Osteoblast (primary cell): ENCODE measurements around the gene SDR39U1. TPM values are rescaled to one million over a fixed set of nuclear protein-coding genes. Genes with fewer than 3 reads are reported as not detected.
A peak's percentile ranks its signal among the peaks of the same experiment; 100 is the strongest.

Source experiments
- DNase-seq: peaks from one replicate; pipeline ENCODE4 v3.0.0; 2011; ENCODE audit warnings: low spot score, mixed read lengths; ENCODE audit not compliant: insufficient read length; ENCODE audit errors: missing footprints
- H2AFZ ChIP-seq: 2 replicates; pipeline ENCODE4 v1.6.0; 2011; ENCODE audit warnings: mild to moderate bottlenecking, low read length
- H3K27ac ChIP-seq: 2 replicates; pipeline ENCODE4 v1.5.1; 2011; ENCODE audit warnings: mild to moderate bottlenecking, low read depth, low read length, moderate library complexity
- H3K27me3 ChIP-seq: 2 replicates; pipeline ENCODE4 v1.6.0; 2012; ENCODE audit warnings: mild to moderate bottlenecking, control low read depth, inconsistent platforms, low read length, moderate library complexity; ENCODE audit not compliant: insufficient read depth
- H3K36me3 ChIP-seq: 2 replicates; pipeline ENCODE4 v1.5.1; 2011; ENCODE audit warnings: mild to moderate bottlenecking, low read length, control low read depth, moderate library complexity; ENCODE audit not compliant: insufficient read depth
- H3K4me1 ChIP-seq: 2 replicates; pipeline ENCODE4 v1.5.1; 2011; ENCODE audit warnings: mild to moderate bottlenecking, low read length, control low read depth, moderate library complexity; ENCODE audit not compliant: insufficient read depth
- H3K4me2 ChIP-seq: 2 replicates; pipeline ENCODE4 v1.6.0; 2011; ENCODE audit warnings: mild to moderate bottlenecking, low read length; ENCODE audit not compliant: insufficient read depth
- H3K4me3 ChIP-seq: fragments of 200-600 bp; sonication (generic); 3 replicates; pipeline ENCODE4 v1.5.1; 2012; ENCODE audit warnings: mild to moderate bottlenecking, low read length, inconsistent platforms; ENCODE audit not compliant: insufficient read depth
- H3K79me2 ChIP-seq: 2 replicates; pipeline ENCODE4 v1.6.0; 2012; ENCODE audit warnings: mild to moderate bottlenecking, low read length, control low read depth, inconsistent platforms; ENCODE audit not compliant: insufficient read depth
- H3K9me3 ChIP-seq: 2 replicates; pipeline ENCODE4 v1.5.1; 2011; ENCODE audit warnings: low read depth, low read length, control low read depth
- H4K20me1 ChIP-seq: 2 replicates; pipeline ENCODE4 v1.6.0; 2012; ENCODE audit warnings: mild to moderate bottlenecking, low read length, control low read depth; ENCODE audit not compliant: insufficient read depth
- total RNA-seq: library from RNA; depleted of rRNA; stranded (reverse); fragments of >200 nt; gene quantifications from 2 replicates; pipeline ENCODE4 v1.2.3, GENCODE V29; 2012
- TF ChIP-seq, protein P1 (sequence below): IDR thresholded peaks from 2 replicates; pipeline ENCODE4 v1.5.1; 2011; ENCODE audit warnings: mild to moderate bottlenecking, low read depth, low read length, moderate library complexity; ENCODE audit errors: extremely low read depth

The SDR39U1 gene
- total RNA-seq, 1 donor: 11.6 TPM

DNA sequence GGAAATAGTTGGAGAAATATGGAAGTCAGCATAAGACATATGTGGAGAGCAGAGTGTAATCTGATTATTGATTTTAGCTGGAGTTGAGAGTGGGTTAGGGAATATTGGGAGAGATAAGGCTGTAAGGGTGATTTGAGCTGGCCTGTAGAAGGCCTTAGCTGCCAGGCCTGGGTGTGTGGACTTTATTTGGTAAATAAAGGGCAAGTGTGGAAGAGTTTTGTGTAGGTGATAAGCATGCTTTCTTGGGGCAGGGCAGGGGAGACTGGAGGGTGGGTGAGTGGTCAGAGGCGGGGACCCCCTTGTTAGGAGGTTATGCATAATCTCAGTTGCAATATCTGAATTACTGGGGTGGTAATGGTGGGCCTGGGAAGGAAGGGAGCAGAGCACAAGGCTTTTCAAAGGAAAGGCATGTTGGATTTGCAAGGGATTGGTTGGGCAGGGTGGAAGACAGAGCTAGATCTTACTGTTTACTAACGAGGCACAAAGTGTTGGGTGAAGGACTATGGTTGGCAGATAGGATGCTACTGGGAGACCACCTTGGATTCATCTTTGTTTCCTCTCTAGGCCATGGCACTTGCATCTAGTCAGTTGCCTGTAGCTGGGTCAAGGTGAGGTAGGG lies 7.3 kb downstream of the SDR39U1 start:
- Histone ChIP-seq H2AFZ (no peak overlapping the region), H3K27me3 (no peaks in the 10 kb centered on the region), H3K4me2 (no peak overlapping the region), H3K9me3 (no peaks in the 10 kb centered on the region), H4K20me1 (peaks cover 32% of the 10 kb centered on the region), H3K4me1 (peaks cover 32% of the 10 kb centered on the region), H3K79me2 (peaks cover 41% of the 10 kb centered on the region), H3K27ac (peak overlapping the region; percentile 37), H3K36me3 (peaks cover 76% of the 10 kb centered on the region), H3K4me3 (no peak overlapping the region)
- TF ChIP-seq, protein P1, sequence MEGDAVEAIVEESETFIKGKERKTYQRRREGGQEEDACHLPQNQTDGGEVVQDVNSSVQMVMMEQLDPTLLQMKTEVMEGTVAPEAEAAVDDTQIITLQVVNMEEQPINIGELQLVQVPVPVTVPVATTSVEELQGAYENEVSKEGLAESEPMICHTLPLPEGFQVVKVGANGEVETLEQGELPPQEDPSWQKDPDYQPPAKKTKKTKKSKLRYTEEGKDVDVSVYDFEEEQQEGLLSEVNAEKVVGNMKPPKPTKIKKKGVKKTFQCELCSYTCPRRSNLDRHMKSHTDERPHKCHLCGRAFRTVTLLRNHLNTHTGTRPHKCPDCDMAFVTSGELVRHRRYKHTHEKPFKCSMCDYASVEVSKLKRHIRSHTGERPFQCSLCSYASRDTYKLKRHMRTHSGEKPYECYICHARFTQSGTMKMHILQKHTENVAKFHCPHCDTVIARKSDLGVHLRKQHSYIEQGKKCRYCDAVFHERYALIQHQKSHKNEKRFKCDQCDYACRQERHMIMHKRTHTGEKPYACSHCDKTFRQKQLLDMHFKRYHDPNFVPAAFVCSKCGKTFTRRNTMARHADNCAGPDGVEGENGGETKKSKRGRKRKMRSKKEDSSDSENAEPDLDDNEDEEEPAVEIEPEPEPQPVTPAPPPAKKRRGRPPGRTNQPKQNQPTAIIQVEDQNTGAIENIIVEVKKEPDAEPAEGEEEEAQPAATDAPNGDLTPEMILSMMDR: no peak
- DNase-seq: no peak

DNA sequence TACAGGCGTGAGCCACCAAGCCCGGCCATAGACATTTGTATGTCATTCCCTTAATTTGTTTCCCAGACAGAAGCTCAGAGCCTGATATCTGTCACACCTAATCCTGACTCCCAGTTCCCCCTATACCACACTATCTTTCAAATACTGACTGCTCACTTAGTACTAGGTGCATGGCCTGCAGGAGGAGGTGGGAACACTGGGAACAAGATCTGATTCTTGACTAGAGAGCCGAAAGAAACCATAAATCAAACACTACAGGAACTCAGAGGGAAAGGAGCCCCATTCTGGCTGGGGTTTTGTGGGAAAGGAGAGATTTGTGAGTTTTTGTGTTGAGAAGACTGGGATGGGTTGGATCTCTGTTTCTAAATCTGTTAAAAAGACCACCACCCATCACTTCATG lies 7.9 kb downstream of the SDR39U1 start:
- H3K36me3 ChIP-seq: peaks cover 73% of the 10 kb centered on the region
- peaks cover 32% of the 10 kb centered on the region for H3K4me1 ChIP-seq
- peaks cover 32% of the 10 kb centered on the region for H4K20me1 ChIP-seq
- no peak overlapping the region for H2AFZ ChIP-seq
- no peak overlapping the region for H3K4me2 ChIP-seq
- H3K4me3 ChIP-seq: no peak overlapping the region
- peaks cover 37% of the 10 kb centered on the region for H3K79me2 ChIP-seq
- H3K27ac ChIP-seq: no peak overlapping the region
- no peak for DNase-seq
- no peaks in the 10 kb centered on the region for H3K27me3 ChIP-seq
- TF ChIP-seq, protein P1: no peak
- H3K9me3 ChIP-seq: no peaks in the 10 kb centered on the region

DNA sequence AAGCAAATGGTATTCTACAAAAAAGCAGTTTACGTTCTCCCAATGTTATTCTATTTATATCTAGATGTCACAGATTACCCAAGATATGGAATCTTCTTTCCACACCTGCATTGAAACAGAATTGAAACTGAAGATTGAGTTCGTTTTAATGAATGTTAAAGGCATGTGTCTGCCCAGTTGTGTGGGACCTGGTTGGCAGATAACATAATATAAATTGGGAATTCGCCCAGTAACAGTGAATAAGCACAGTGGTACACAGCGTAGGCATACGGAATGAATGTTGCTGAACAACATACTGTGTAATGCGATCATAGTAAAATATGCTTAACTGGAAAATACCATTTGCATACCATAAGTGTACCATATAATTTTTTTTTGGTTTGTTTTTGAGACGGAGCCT lies 8.5 kb downstream of the SDR39U1 start:
- Histone ChIP-seq H3K9me3 (no peaks in the 10 kb centered on the region), H3K4me1 (peaks cover 37% of the 10 kb centered on the region), H3K79me2 (peaks cover 41% of the 10 kb centered on the region), H3K27ac (no peak overlapping the region), H3K27me3 (no peaks in the 10 kb centered on the region), H3K4me3 (no peak overlapping the region), H3K4me2 (no peak overlapping the region), H2AFZ (no peak overlapping the region), H3K36me3 (peaks cover 66% of the 10 kb centered on the region), H4K20me1 (peaks cover 32% of the 10 kb centered on the region)
- TF ChIP-seq, protein P1: no peak
- DNase-seq: no peak

DNA sequence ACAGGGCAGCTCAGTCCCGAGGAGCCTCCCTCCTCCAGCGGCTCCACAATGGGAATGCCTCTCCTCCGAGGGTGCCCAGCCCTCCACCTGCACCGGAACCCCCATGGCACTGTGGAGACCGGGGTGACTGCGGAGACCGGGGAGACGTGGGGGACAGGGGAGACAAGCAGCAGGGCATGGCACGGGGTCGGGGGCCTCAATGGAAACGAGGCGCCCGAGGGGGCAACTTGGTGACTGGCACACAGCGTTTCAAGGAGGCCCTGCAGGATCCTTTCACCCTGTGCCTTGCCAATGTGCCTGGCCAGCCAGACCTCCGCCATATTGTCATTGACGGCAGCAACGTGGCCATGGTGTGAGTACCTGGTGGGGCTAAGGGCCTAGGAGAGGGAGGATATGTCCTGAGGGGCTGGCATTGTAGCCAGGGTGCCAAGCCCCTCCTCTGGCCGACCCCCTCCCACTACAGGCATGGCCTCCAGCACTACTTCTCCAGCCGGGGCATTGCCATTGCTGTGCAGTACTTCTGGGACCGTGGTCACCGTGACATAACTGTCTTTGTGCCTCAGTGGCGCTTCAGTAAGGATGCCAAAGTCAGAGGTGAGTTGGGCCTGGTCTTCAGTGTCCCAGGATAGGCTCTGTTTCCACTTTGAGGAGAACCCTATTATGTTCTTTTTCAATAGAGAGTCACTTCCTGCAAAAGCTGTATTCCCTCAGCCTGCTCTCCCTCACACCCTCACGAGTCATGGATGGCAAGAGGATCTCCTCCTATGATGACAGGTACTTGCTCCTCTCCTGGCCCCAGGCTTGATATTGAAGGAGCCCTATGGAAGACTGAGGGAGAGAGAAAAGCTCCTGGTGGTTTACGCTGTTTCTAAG lies 10.1 kb downstream of the SDR39U1 start:
- Histone ChIP-seq H3K4me2 (peak overlapping the region; percentile 93), H3K9me3 (no peaks in the 10 kb centered on the region), H3K27ac (no peak overlapping the region), H4K20me1 (peaks cover 29% of the 10 kb centered on the region), H3K79me2 (peaks cover 38% of the 10 kb centered on the region), H3K4me3 (peak overlapping the region; percentile 87), H2AFZ (no peak overlapping the region), H3K27me3 (no peaks in the 10 kb centered on the region), H3K4me1 (peaks cover 37% of the 10 kb centered on the region), H3K36me3 (peaks cover 51% of the 10 kb centered on the region)
- TF ChIP-seq, protein P1: no peak
- no peak for DNase-seq
